ENCODE data around the gene PITPNM1. TPM values are rescaled to one million over a fixed set of nuclear protein-coding genes. Genes with fewer than 3 reads are reported as not detected.

PITPNM1 gene
- total RNA-seq, 1 experiment from 2014 or later, result 55.9 TPM

DNA sequence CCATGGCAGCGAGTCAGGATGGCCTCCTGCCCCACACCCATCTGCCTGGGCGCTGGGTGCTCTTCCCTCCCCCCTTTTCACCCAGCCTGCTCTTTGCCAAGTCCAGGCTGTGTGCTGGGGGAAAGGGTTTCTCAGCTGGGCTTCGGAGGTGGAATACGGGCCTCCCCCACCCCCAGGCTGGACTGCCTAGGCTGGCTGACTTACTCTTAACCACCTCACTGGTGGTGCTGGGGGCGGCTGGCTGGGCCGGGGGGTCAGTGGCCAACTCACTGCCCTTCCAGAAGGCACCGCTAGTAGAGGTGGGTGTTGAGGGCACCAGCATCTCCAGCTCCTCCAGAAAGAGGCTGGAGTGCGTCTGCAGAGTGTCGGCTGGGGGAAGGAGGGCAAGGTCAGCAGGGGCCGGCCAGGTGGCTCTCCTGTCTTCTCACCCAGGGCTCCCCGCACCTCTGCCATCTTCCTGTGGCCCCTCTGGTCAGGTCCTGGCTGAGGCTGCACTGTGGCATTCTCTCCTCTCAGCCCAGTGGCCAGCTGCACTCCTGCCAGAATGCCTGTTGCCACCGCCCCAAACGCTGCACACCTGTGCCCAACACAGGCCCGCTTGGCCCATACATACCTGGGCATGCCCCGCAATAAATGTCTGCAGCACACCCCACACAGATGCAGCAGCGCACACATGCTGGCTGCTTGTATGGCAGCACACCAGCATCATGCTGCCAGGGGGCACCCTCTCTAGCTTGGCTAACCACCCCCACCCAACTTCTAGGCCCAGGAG lies 9.7 kb downstream of the PITPNM1 start:
- no peak for DNase-seq (ENCODE audit: low spot score)
- Histone ChIP-seq H3K4me3 (ENCODE audit: low read depth, low read length, poor library complexity, severe bottlenecking) (no peak overlapping the region), H3K27me3 (replicated peaks; ENCODE audit: insufficient read depth, low read depth, low read length, poor library complexity) (no peaks in the 10 kb centered on the region), H3K27ac (ENCODE audit: low read depth, low read length, poor library complexity, severe bottlenecking) (no peak overlapping the region), H3K4me1 (ENCODE audit: insufficient read depth, low read length, poor library complexity, severe bottlenecking) (peaks cover 3% of the 10 kb centered on the region), H3K9me3 (ENCODE audit: low read depth, low read length, poor library complexity, severe bottlenecking) (no peaks in the 10 kb centered on the region), H3K36me3 (ENCODE audit: insufficient read depth, low read length, poor library complexity, severe bottlenecking) (peaks cover 32% of the 10 kb centered on the region)
- BruUV-seq (replicated peaks), result no TSS peak
- TF ChIP-seq, protein P1, sequence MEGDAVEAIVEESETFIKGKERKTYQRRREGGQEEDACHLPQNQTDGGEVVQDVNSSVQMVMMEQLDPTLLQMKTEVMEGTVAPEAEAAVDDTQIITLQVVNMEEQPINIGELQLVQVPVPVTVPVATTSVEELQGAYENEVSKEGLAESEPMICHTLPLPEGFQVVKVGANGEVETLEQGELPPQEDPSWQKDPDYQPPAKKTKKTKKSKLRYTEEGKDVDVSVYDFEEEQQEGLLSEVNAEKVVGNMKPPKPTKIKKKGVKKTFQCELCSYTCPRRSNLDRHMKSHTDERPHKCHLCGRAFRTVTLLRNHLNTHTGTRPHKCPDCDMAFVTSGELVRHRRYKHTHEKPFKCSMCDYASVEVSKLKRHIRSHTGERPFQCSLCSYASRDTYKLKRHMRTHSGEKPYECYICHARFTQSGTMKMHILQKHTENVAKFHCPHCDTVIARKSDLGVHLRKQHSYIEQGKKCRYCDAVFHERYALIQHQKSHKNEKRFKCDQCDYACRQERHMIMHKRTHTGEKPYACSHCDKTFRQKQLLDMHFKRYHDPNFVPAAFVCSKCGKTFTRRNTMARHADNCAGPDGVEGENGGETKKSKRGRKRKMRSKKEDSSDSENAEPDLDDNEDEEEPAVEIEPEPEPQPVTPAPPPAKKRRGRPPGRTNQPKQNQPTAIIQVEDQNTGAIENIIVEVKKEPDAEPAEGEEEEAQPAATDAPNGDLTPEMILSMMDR (conservative IDR thresholded peaks at IDR 0.05; ENCODE audit: low read depth, low read length), result no peak
- TF ChIP-seq EZH2 (IDR thresholded peaks at IDR 0.05; ENCODE audit: borderline replicate concordance, low read depth, low read length, poor library complexity, severe bottlenecking), result no peak
- POLR2A ChIA-PET (ENCODE audit: low non-redundant PET), result no interaction called here
- CTCF ChIA-PET, result no interaction called here
- intact Hi-C loops (cut with micrococcal nuclease; ENCODE audit: unreplicated experiment), result no loop called here

DNA sequence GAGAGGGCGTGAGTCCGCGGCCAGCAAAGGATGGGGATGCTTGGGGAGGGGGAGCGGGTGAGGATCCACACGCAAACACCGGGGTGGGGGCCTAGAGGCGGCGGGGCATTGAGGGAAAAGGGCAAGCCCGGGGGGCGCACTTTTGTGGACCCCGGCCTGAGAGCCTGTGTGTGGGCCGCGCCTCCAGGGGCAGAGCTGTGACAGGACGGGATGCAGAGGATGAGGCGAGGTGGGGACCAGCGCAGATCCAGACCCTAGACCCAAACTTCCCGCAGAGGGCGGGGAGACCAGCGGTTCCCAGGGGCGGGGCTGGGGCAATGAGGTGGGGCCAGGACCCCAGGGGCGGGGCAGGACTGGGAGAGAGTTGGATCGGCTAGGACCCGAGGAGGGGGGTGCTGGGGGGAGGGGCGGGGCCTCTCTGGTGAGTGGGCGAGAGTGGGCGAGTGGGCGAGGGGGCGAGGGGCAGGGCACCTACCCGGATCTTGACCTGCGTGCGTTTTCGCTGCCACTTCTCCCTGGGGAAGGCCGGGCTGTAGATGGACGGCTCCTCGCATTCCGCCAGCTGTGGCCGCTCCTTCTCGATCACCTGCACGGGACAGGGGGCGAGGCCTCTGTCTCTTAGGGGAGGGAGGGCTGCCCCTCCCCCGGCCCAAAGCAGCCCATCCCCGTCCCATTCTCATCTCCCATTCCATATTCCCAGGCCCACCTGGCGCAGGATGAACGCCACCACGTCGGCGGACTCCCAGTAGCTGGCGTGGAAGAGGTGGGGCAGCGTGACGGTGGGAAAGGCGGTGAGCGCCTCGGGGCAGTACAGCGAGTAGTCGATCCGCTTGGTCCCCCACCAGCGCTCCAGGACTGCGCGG lies 10.6 kb downstream of the PITPNM1 start:
- DNase-seq (ENCODE audit: low spot score), result no peak
- Histone ChIP-seq H3K36me3 (ENCODE audit: insufficient read depth, low read length, poor library complexity, severe bottlenecking) (peaks cover 32% of the 10 kb centered on the region), H3K4me1 (ENCODE audit: insufficient read depth, low read length, poor library complexity, severe bottlenecking) (no peaks in the 10 kb centered on the region), H3K27ac (ENCODE audit: low read depth, low read length, poor library complexity, severe bottlenecking) (no peak overlapping the region), H3K4me3 (ENCODE audit: low read depth, low read length, poor library complexity, severe bottlenecking) (no peak overlapping the region), H3K27me3 (replicated peaks; ENCODE audit: insufficient read depth, low read depth, low read length, poor library complexity) (no peaks in the 10 kb centered on the region), H3K9me3 (ENCODE audit: low read depth, low read length, poor library complexity, severe bottlenecking) (no peaks in the 10 kb centered on the region)
- POLR2A ChIA-PET (ENCODE audit: low non-redundant PET), result no interaction called here
- intact Hi-C loops (cut with micrococcal nuclease; ENCODE audit: unreplicated experiment), result no loop called here
- no peak for TF ChIP-seq EZH2 (IDR thresholded peaks at IDR 0.05; ENCODE audit: borderline replicate concordance, low read depth, low read length, poor library complexity, severe bottlenecking)
- TF ChIP-seq, protein P1 (conservative IDR thresholded peaks at IDR 0.05; ENCODE audit: low read depth, low read length), result no peak
- BruUV-seq (replicated peaks), result no TSS peak
- CTCF ChIA-PET, result no interaction called here

DNA sequence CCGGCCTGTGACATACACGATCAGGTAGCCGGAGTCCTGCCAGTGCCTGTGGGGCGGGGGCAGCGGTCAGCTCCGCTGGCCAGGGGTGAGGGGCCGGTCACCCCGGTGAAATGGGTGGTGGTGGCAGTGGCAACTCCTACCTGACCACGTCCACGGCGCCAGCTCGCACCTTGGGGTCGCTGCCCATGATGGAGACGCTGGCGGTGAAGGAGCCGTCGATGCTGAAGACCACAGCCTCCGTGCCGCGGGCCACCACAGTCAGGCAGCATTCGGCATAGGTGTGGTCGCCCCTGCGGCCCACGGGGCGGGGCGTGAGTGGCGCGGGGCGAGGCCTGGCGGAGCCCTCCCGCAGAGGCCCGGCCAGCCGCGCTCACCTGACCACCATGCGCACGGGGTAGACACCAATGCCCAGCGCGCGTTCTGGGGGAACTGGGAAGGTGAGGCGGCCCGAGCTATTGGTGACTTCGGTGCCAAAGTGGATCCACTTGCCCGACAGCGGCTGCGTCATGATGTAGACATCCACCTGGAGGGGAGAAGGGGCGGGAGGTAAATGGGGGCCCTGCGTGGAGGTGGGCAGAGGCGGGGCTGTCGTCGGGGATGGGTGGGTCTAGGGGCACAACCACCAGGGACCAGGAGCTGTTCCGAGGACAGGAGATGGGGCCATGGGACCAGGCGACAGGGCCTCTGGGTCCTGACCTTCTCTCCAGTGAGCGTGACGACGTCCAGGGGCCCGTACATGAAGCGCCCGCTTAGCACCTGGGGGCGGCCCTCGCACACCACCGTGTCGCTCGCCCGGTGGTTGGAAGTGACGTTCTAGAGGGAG lies 11.4 kb downstream of the PITPNM1 start:
- POLR2A ChIA-PET (ENCODE audit: low non-redundant PET), result no interaction called here
- Histone ChIP-seq H3K4me1 (ENCODE audit: insufficient read depth, low read length, poor library complexity, severe bottlenecking) (no peaks in the 10 kb centered on the region), H3K27me3 (replicated peaks; ENCODE audit: insufficient read depth, low read depth, low read length, poor library complexity) (no peaks in the 10 kb centered on the region), H3K4me3 (ENCODE audit: low read depth, low read length, poor library complexity, severe bottlenecking) (no peak overlapping the region), H3K27ac (ENCODE audit: low read depth, low read length, poor library complexity, severe bottlenecking) (no peak overlapping the region), H3K9me3 (ENCODE audit: low read depth, low read length, poor library complexity, severe bottlenecking) (no peaks in the 10 kb centered on the region), H3K36me3 (ENCODE audit: insufficient read depth, low read length, poor library complexity, severe bottlenecking) (peaks cover 37% of the 10 kb centered on the region)
- DNase-seq (ENCODE audit: low spot score), result no peak
- intact Hi-C loops (cut with micrococcal nuclease; ENCODE audit: unreplicated experiment), result no loop called here
- no peak for TF ChIP-seq EZH2 (IDR thresholded peaks at IDR 0.05; ENCODE audit: borderline replicate concordance, low read depth, low read length, poor library complexity, severe bottlenecking)
- TF ChIP-seq, protein P1 (conservative IDR thresholded peaks at IDR 0.05; ENCODE audit: low read depth, low read length), result no peak
- CTCF ChIA-PET, result no interaction called here
- no TSS peak for BruUV-seq (replicated peaks)

Measured in A673 (cell line).